Activated CD8-positive, alpha-beta T cell treated with anti-CD3 and anti-CD28 coated beads, Interleukin-2, amount 10 ng/mL, durations not matched to agents 7 days and 5 days (primary cell): ENCODE measurements around the gene HNRNPF. TPM values are rescaled to one million over a fixed set of nuclear protein-coding genes. Genes with fewer than 3 reads are reported as not detected.

Source experiments
- ATAC-seq: fragments of 150-1000 bp; cut with Tn5 transposase; one replicate; pipeline ENCODE4 v1.10.0; 2021; ENCODE audit warnings: moderate library complexity
- CTCF ChIA-PET: fragments of 350-600 bp; sonication (Branson Sonifier 250); formaldehyde crosslinking; loops from one replicate; lab custom pipeline; 2021; ENCODE audit warnings: antibody characterized with exemption; lab: Charles Lee
- POLR2A ChIA-PET: fragments of 350-600 bp; sonication (Branson Sonifier 250); formaldehyde crosslinking; loops from one replicate; lab custom pipeline; 2021; ENCODE audit warnings: antibody characterized with exemption; lab: Charles Lee
- DNase-seq: peaks from one replicate; pipeline ENCODE4 v3.0.0-alpha.2; 2020
- H3K27ac Mint-ChIP-seq: one replicate; pipeline ENCODE4 v1.8.0; 2021; ENCODE audit warnings: mild to moderate bottlenecking, mixed read lengths
- H3K27me3 Mint-ChIP-seq: one replicate; pipeline ENCODE4 v1.8.0; 2021; ENCODE audit warnings: low read depth, mixed read lengths
- H3K36me3 Mint-ChIP-seq: one replicate; pipeline ENCODE4 v1.8.0; 2021; ENCODE audit warnings: low read depth, mixed read lengths
- H3K4me1 Mint-ChIP-seq: one replicate; pipeline ENCODE4 v1.8.0; 2021; ENCODE audit warnings: low read depth, mixed read lengths
- H3K4me3 Mint-ChIP-seq: one replicate; pipeline ENCODE4 v1.8.0; 2021; ENCODE audit warnings: mild to moderate bottlenecking, mixed read lengths
- H3K9me3 Mint-ChIP-seq: one replicate; pipeline ENCODE4 v1.8.0; 2022; ENCODE audit warnings: mixed read lengths; ENCODE audit not compliant: insufficient read depth
- total RNA-seq, 2 experiments: library from RNA; stranded (reverse); gene quantifications; one replicate each; pipeline ENCODE4 v1.2.3, GENCODE V29; 2021

HNRNPF gene
- total RNA-seq, 2 experiments from 2014 or later, result 512 to 515 TPM

GRCh38 chr10:43407148-43407575 is 1.8 kb downstream of the HNRNPF start:
- H3K4me1 Mint-ChIP-seq, result peaks cover 37% of the 10 kb centered on the region
- DNase-seq (peak; percentile 65), ATAC-seq (peak; percentile 7)
- CTCF ChIA-PET, result interaction anchor here (1.0 to 1.4 kb wide), 3 partner anchors 9 to 45 kb away, joined by 4 read pairs; no protein-coding TSS in a partner anchor
- peak overlapping the region; percentile 98 for H3K27ac Mint-ChIP-seq
- H3K36me3 Mint-ChIP-seq, result peaks cover 56% of the 10 kb centered on the region
- H3K27me3 Mint-ChIP-seq, result no peaks in the 10 kb centered on the region
- H3K9me3 Mint-ChIP-seq, result no peaks in the 10 kb centered on the region
- POLR2A ChIA-PET, result interaction anchor here (0.6 to 8.3 kb wide), 11 partner anchors 10 to 267 kb away, joined by 3 to 179 read pairs (median 5); partner anchors contain the start of gene ZNF487
- H3K4me3 Mint-ChIP-seq, result peak overlapping the region; percentile 85

GRCh38 chr10:43404704-43405084 is 4.3 kb downstream of the HNRNPF start:
- H3K27ac Mint-ChIP-seq, result peak overlapping the region; percentile 89
- H3K27me3 Mint-ChIP-seq, result no peaks in the 10 kb centered on the region
- POLR2A ChIA-PET, result interaction anchor here (1.2 to 8.3 kb wide), 3 partner anchors 7 to 47 kb away, joined by 4 to 179 read pairs (median 7); no protein-coding TSS in a partner anchor
- ATAC-seq, result no peak
- H3K4me1 Mint-ChIP-seq, result peaks cover 48% of the 10 kb centered on the region
- no peak for DNase-seq
- CTCF ChIA-PET, result interaction anchor here (1.5 kb wide), 1 partner anchor 49 kb away, joined by 7 read pairs; no protein-coding TSS in a partner anchor
- H3K36me3 Mint-ChIP-seq, result peaks cover 69% of the 10 kb centered on the region
- no peaks in the 10 kb centered on the region for H3K9me3 Mint-ChIP-seq
- peak overlapping the region; percentile 85 for H3K4me3 Mint-ChIP-seq

GRCh38 chr10:43403911-43404703 is 4.9 kb downstream of the HNRNPF start:
- peaks cover 54% of the 10 kb centered on the region for H3K4me1 Mint-ChIP-seq
- no peaks in the 10 kb centered on the region for H3K27me3 Mint-ChIP-seq
- ChIA-PET POLR2A (interaction anchor here (0.7 to 8.3 kb wide), 4 partner anchors 7 to 447 kb away, joined by 3 to 179 read pairs (median 6); no protein-coding TSS in a partner anchor), CTCF (no interaction called here)
- H3K9me3 Mint-ChIP-seq, result no peaks in the 10 kb centered on the region
- peak overlapping the region; percentile 85 for H3K4me3 Mint-ChIP-seq
- peaks cover 75% of the 10 kb centered on the region for H3K36me3 Mint-ChIP-seq
- peak overlapping the region; percentile 89 for H3K27ac Mint-ChIP-seq
- DNase-seq (no peak), ATAC-seq (no peak)

- ChIA-PET CTCF (no interaction called here), POLR2A (interaction anchor here (1.6 to 8.3 kb wide), 3 partner anchors 6 to 51 kb away, joined by 6 to 179 read pairs (median 7); no protein-coding TSS in a partner anchor)
- Mint-ChIP-seq H3K36me3 (peaks cover 78% of the 10 kb centered on the region), H3K27ac (peak overlapping the region; percentile 80), H3K9me3 (no peaks in the 10 kb centered on the region), H3K4me1 (peaks cover 63% of the 10 kb centered on the region), H3K4me3 (peak overlapping the region; percentile 85), H3K27me3 (no peaks in the 10 kb centered on the region)
- DNase-seq (no peak), ATAC-seq (no peak)
Measured at GRCh38 chr10:43402880-43403452, 6.0 kb downstream of the HNRNPF start.

- no peaks in the 10 kb centered on the region for H3K27me3 Mint-ChIP-seq
- H3K27ac Mint-ChIP-seq, result peak overlapping the region; percentile 33
- DNase-seq (no peak), ATAC-seq (no peak)
- peaks cover 65% of the 10 kb centered on the region for H3K4me1 Mint-ChIP-seq
- peaks cover 81% of the 10 kb centered on the region for H3K36me3 Mint-ChIP-seq
- ChIA-PET CTCF (no interaction called here), POLR2A (interaction anchor here (1.3 kb wide), 1 partner anchor 41 kb away, joined by 3 read pairs; no protein-coding TSS in a partner anchor)
- peak overlapping the region; percentile 85 for H3K4me3 Mint-ChIP-seq
- H3K9me3 Mint-ChIP-seq, result no peaks in the 10 kb centered on the region
Measured at GRCh38 chr10:43402176-43402575, 6.8 kb downstream of the HNRNPF start.

- Mint-ChIP-seq H3K36me3 (peaks cover 81% of the 10 kb centered on the region), H3K9me3 (no peaks in the 10 kb centered on the region), H3K4me3 (peak overlapping the region; percentile 85), H3K4me1 (peaks cover 65% of the 10 kb centered on the region), H3K27me3 (no peaks in the 10 kb centered on the region), H3K27ac (peak overlapping the region; percentile 33)
- DNase-seq (no peak), ATAC-seq (no peak)
- CTCF ChIA-PET, result interaction anchor here (0.6 to 0.7 kb wide), 2 partner anchors 11 to 51 kb away, joined by 3 read pairs; no protein-coding TSS in a partner anchor
- POLR2A ChIA-PET, result interaction anchor here (1.3 to 8.7 kb wide), 2 partner anchors 6 to 40 kb away, joined by 3 to 179 read pairs; partner anchors contain the start of gene HNRNPF
Measured at GRCh38 chr10:43401627-43402026, 7.4 kb downstream of the HNRNPF start.

GRCh38 chr10:43399320-43400310 is 9.4 kb downstream of the HNRNPF start:
- Mint-ChIP-seq H3K9me3 (no peaks in the 10 kb centered on the region), H3K27me3 (no peaks in the 10 kb centered on the region), H3K4me3 (peak overlapping the region; percentile 82), H3K27ac (peak overlapping the region; percentile 91), H3K4me1 (peaks cover 72% of the 10 kb centered on the region), H3K36me3 (peaks cover 82% of the 10 kb centered on the region)
- ChIA-PET POLR2A (interaction anchor here (0.9 to 8.7 kb wide), 2 partner anchors 8 to 21 kb away, joined by 3 to 179 read pairs; partner anchors contain the start of gene HNRNPF), CTCF (interaction anchor here (1.0 to 1.5 kb wide), 3 partner anchors 9 to 107 kb away, joined by 4 to 5 read pairs (median 5); no protein-coding TSS in a partner anchor)
- DNase-seq (no peak), ATAC-seq (no peak)

- peaks cover 82% of the 10 kb centered on the region for H3K36me3 Mint-ChIP-seq
- ChIA-PET POLR2A (interaction anchor here (8.7 kb wide), 1 partner anchor 8 kb away, joined by 179 read pairs; the partner anchor contains the start of gene HNRNPF), CTCF (interaction anchor here (1.3 kb wide), 1 partner anchor 9 kb away, joined by 4 read pairs; no protein-coding TSS in a partner anchor)
- no peaks in the 10 kb centered on the region for H3K27me3 Mint-ChIP-seq
- peaks cover 72% of the 10 kb centered on the region for H3K4me1 Mint-ChIP-seq
- peak overlapping the region; percentile 91 for H3K27ac Mint-ChIP-seq
- DNase-seq (no peak), ATAC-seq (no peak)
- no peaks in the 10 kb centered on the region for H3K9me3 Mint-ChIP-seq
- H3K4me3 Mint-ChIP-seq, result peak overlapping the region; percentile 82
Measured at GRCh38 chr10:43398939-43399319, 10.1 kb downstream of the HNRNPF start.

- no peaks in the 10 kb centered on the region for H3K9me3 Mint-ChIP-seq
- ChIA-PET POLR2A (interaction anchor here (0.6 to 8.7 kb wide), 11 partner anchors 10 to 259 kb away, joined by 3 to 179 read pairs (median 4); partner anchors contain the start of genes CSGALNACT2 and HNRNPF), CTCF (interaction anchor here (1.0 to 1.5 kb wide), 5 partner anchors 9 to 25 kb away, joined by 3 to 5 read pairs (median 3); partner anchors contain the start of gene FXYD4)
- DNase-seq, result peak; percentile 91
- H3K36me3 Mint-ChIP-seq, result peaks cover 86% of the 10 kb centered on the region
- H3K4me3 Mint-ChIP-seq, result peak overlapping the region; percentile 82
- no peaks in the 10 kb centered on the region for H3K27me3 Mint-ChIP-seq
- peak; percentile 80 for ATAC-seq
- H3K27ac Mint-ChIP-seq, result peak overlapping the region; percentile 91
- H3K4me1 Mint-ChIP-seq, result peaks cover 73% of the 10 kb centered on the region
Measured at GRCh38 chr10:43396928-43397624, 11.9 kb downstream of the HNRNPF start.
